IMR-90 (cell line): ENCODE results near the gene INA. TPM values are rescaled to one million over a fixed set of nuclear protein-coding genes. Genes with fewer than 3 reads are reported as not detected.

Source experiments
- ATAC-seq: fragments of 200-7000 bp; cut with Tn5 transposase; 2 replicates; pipeline ENCODE4 v1.9.1; 2020; ENCODE audit warnings: low read depth, mild to moderate bottlenecking, moderate library complexity
- BruUV-seq: library from RNA; stranded (reverse); fragments of 400-500 nt; replicated peaks from 2 replicates; lab custom pipeline; 2021; lab: Mats Ljungman, UMichigan
- CTCF ChIA-PET: fragments of 300-600 bp; formaldehyde crosslinking; extraction: SDS; loops from one replicate; lab custom pipeline; 2021; ENCODE audit warnings: antibody characterized with exemption; lab: Yijun Ruan, JAX
- POLR2A ChIA-PET: fragments of 300-600 bp; sonication (Branson Sonifier 250); formaldehyde crosslinking; loops from one replicate; lab custom pipeline; 2022; ENCODE audit warnings: antibody characterized with exemption; ENCODE audit not compliant: unreplicated experiment; lab: Charles Lee
- DNase-seq: peaks from one replicate; pipeline ENCODE4 v3.0.0; 2013
- H2AFZ ChIP-seq: replicated peaks from 2 replicates; pipeline ENCODE3; 2013; ENCODE audit warnings: low read length, mild to moderate bottlenecking; ENCODE audit not compliant: poor library complexity
- H2AK5ac ChIP-seq: 2 replicates; pipeline ENCODE4 v1.6.1; 2013; ENCODE audit warnings: low read depth, low read length, inconsistent platforms
- H2AK9ac ChIP-seq: replicated peaks from 2 replicates; pipeline ENCODE3; 2013; ENCODE audit warnings: mild to moderate bottlenecking, low read depth, low read length, moderate library complexity; ENCODE audit not compliant: poor library complexity
- H2BK120ac ChIP-seq: 2 replicates; pipeline ENCODE4 v1.6.1; 2013; ENCODE audit warnings: low read depth, low read length, inconsistent platforms
- H2BK15ac ChIP-seq: 3 replicates; pipeline ENCODE4 v1.6.1; 2013; ENCODE audit warnings: low read depth, low read length, inconsistent platforms
- H2BK20ac ChIP-seq: 2 replicates; pipeline ENCODE4 v1.6.1; 2013; ENCODE audit warnings: low read depth, mild to moderate bottlenecking, inconsistent platforms, low read length, moderate library complexity
- H2BK5ac ChIP-seq: 2 replicates; pipeline ENCODE4 v1.6.1; 2013; ENCODE audit warnings: mild to moderate bottlenecking, low read depth, low read length, inconsistent platforms; ENCODE audit not compliant: poor library complexity, severe bottlenecking
- H3K14ac ChIP-seq: replicated peaks from 2 replicates; pipeline ENCODE4 v1.6.1; 2013; ENCODE audit warnings: low read depth, low read length, inconsistent platforms
- H3K18ac ChIP-seq: 2 replicates; pipeline ENCODE4 v1.6.1; 2013; ENCODE audit warnings: low read depth, low read length, control low read depth
- H3K23ac ChIP-seq: 2 replicates; pipeline ENCODE4 v1.6.1; 2013; ENCODE audit warnings: low read depth, low read length, inconsistent platforms
- H3K27ac ChIP-seq: 2 replicates; pipeline ENCODE4 v1.5.1; 2013; ENCODE audit warnings: mild to moderate bottlenecking, control low read depth, low read length; ENCODE audit not compliant: insufficient read depth
- H3K27me3 ChIP-seq: 2 replicates; pipeline ENCODE4 v1.6.1; 2013; ENCODE audit warnings: low read length; ENCODE audit not compliant: control insufficient read depth, insufficient read depth
- H3K36me3 ChIP-seq: 2 replicates; pipeline ENCODE4 v1.6.1; 2013; ENCODE audit warnings: low read length, mixed read lengths; ENCODE audit not compliant: control insufficient read depth, insufficient read depth
- H3K4ac ChIP-seq: 2 replicates; pipeline ENCODE4 v1.6.1; 2013; ENCODE audit warnings: low read depth, low read length, inconsistent platforms
- H3K4me1 ChIP-seq: 2 replicates; pipeline ENCODE4 v1.6.1; 2013; ENCODE audit warnings: low read length, mixed read lengths; ENCODE audit not compliant: control insufficient read depth, insufficient read depth
- H3K4me2 ChIP-seq: 2 replicates; pipeline ENCODE4 v1.6.1; 2013; ENCODE audit warnings: low read depth, mild to moderate bottlenecking, control low read depth, low read length, moderate library complexity
- H3K4me3 ChIP-seq: 2 replicates; pipeline ENCODE4 v1.5.1; 2013; ENCODE audit warnings: low read depth, mild to moderate bottlenecking, control low read depth, low read length, moderate library complexity; ENCODE audit not compliant: insufficient read depth
- H3K56ac ChIP-seq: 2 replicates; pipeline ENCODE4 v1.6.1; 2013; ENCODE audit warnings: low read length, inconsistent platforms; ENCODE audit not compliant: insufficient read depth; ENCODE audit errors: extremely low read depth
- H3K79me1 ChIP-seq, 2 experiments: 2 replicates each; pipeline ENCODE4 v1.6.1; 2013; ENCODE audit warnings: low read length in 2 of 2, inconsistent platforms in 1 of 2, low read depth in 1 of 2
- H3K9ac ChIP-seq: 2 replicates; pipeline ENCODE4 v1.6.1; 2013; ENCODE audit warnings: low read depth, low read length, control low read depth
- H3K9me1 ChIP-seq: 2 replicates; pipeline ENCODE4 v1.6.1; 2013; ENCODE audit warnings: low read length, inconsistent platforms; ENCODE audit not compliant: insufficient read depth
- H3K9me3 ChIP-seq: 2 replicates; pipeline ENCODE4 v1.6.1; 2013; ENCODE audit warnings: low read length; ENCODE audit not compliant: control insufficient read depth, insufficient read depth
- H4K20me1 ChIP-seq: 2 replicates; pipeline ENCODE4 v1.6.1; 2013; ENCODE audit warnings: low read length, inconsistent platforms; ENCODE audit not compliant: insufficient read depth
- H4K5ac ChIP-seq: 2 replicates; pipeline ENCODE4 v1.6.1; 2013; ENCODE audit warnings: mild to moderate bottlenecking, low read depth, low read length, control low read depth
- H4K8ac ChIP-seq, 2 experiments: 2 replicates each; pipeline ENCODE4 v1.6.1; 2013; ENCODE audit warnings: low read depth in 2 of 2, low read length in 2 of 2, control low read depth in 1 of 2, inconsistent platforms in 1 of 2
- H4K91ac ChIP-seq: 2 replicates; pipeline ENCODE4 v1.6.1; 2013; ENCODE audit warnings: low read depth, low read length, inconsistent platforms; ENCODE audit not compliant: insufficient read depth
- BHLHE40 ChIP-seq: fragments of 150-350 bp; IDR thresholded peaks from 2 replicates; pipeline ENCODE4 v1.6.1; 2016; ENCODE audit warnings: mild to moderate bottlenecking, low read depth, low read length
- CEBPB ChIP-seq: IDR thresholded peaks from 2 replicates; pipeline ENCODE4 v1.6.1; 2012; ENCODE audit warnings: low read depth, low read length, improper control_type of control experiment
- CHD1 ChIP-seq: IDR thresholded peaks from 2 replicates; pipeline ENCODE4 v1.6.1; 2012; ENCODE audit warnings: low read depth, low read length, improper control_type of control experiment
- CTCF ChIP-seq: conservative IDR thresholded peaks from 2 replicates; pipeline ENCODE4 v1.5.1; 2012; ENCODE audit warnings: mild to moderate bottlenecking, low read depth, low read length, improper control_type of control experiment
- ELK1 ChIP-seq: fragments of 150-350 bp; IDR thresholded peaks from 2 replicates; pipeline ENCODE4 v1.6.1; 2016; ENCODE audit warnings: low read depth, mild to moderate bottlenecking, low read length, moderate library complexity, borderline replicate concordance
- FOS ChIP-seq: fragments of 150-350 bp; IDR thresholded peaks from 2 replicates; pipeline ENCODE4 v1.6.1; 2016; ENCODE audit warnings: low read depth, low read length
- MAFK ChIP-seq: IDR thresholded peaks from 2 replicates; pipeline ENCODE4 v1.6.1; 2012; ENCODE audit warnings: low read depth, low read length, improper control_type of control experiment
- MAZ ChIP-seq: IDR thresholded peaks from 2 replicates; pipeline ENCODE4 v1.6.1; 2012; ENCODE audit warnings: low read depth, mild to moderate bottlenecking, low read length, improper control_type of control experiment, moderate library complexity, borderline replicate concordance
- MXI1 ChIP-seq: IDR thresholded peaks from 2 replicates; pipeline ENCODE4 v1.6.1; 2012; ENCODE audit warnings: low read depth, mild to moderate bottlenecking, low read length, moderate library complexity, borderline replicate concordance
- NFE2L2 ChIP-seq: fragments of 150-350 bp; IDR thresholded peaks from 2 replicates; pipeline ENCODE4 v1.6.1; 2016; ENCODE audit warnings: low read depth, mild to moderate bottlenecking, low read length
- POLR2A ChIP-seq: IDR thresholded peaks from 2 replicates; pipeline ENCODE4 v1.6.1; 2012; ENCODE audit warnings: mild to moderate bottlenecking, low read depth, low read length
- RAD21 ChIP-seq: IDR thresholded peaks from 2 replicates; pipeline ENCODE4 v1.6.1; 2012; ENCODE audit warnings: low read length, improper control_type of control experiment
- RCOR1 ChIP-seq: IDR thresholded peaks from 2 replicates; pipeline ENCODE4 v1.6.1; 2012; ENCODE audit warnings: mild to moderate bottlenecking, low read length, improper control_type of control experiment; ENCODE audit not compliant: insufficient replicate concordance
- RFX5 ChIP-seq: IDR thresholded peaks from 2 replicates; pipeline ENCODE4 v1.8.0; 2012; ENCODE audit warnings: low read depth, mild to moderate bottlenecking, low read length, moderate library complexity
- SMC3 ChIP-seq: fragments of 150-350 bp; IDR thresholded peaks from 2 replicates; pipeline ENCODE4 v1.6.1; 2016; ENCODE audit warnings: low read depth, mild to moderate bottlenecking, antibody characterized with exemption, low read length, moderate library complexity
- USF2 ChIP-seq: fragments of 150-350 bp; IDR thresholded peaks from 2 replicates; pipeline ENCODE4 v1.6.1; 2017; ENCODE audit warnings: mild to moderate bottlenecking, antibody characterized with exemption, low read length, low read depth
- WGBS, 2 experiments: methylation state at CpG; one replicate each; pipeline versions ENCODE4 v1.1.5 to v1.1.7; 2013; ENCODE audit warnings: missing lambda C conversion rate in 2 of 2; ENCODE audit not compliant: insufficient read length in 1 of 2; ENCODE audit errors: extremely low coverage in 2 of 2; 5-methylcytosine and 5-hydroxymethylcytosine counted together
- dilution Hi-C: fragments of 300-500 bp; cut with HindIII; formaldehyde crosslinking; loops from one replicate; pipeline ENCODE4 v1.14.3; 2018; ENCODE audit warnings: low sequenced_read_pairs; ENCODE audit not compliant: unreplicated experiment
- in situ Hi-C: fragments of 300-500 bp; cut with MboI; formaldehyde crosslinking; loops from 3 replicates; pipeline ENCODE4 v1.14.3; 2019; ENCODE audit warnings: low sequenced_read_pairs, inconsistent platforms, mixed read lengths
- intact Hi-C: fragments of 100-400 bp; cut with micrococcal nuclease; formaldehyde crosslinking; loops from 2 replicates; pipeline ENCODE4 v1.10.0; 2022
- polyA plus RNA-seq, 3 experiments: library from polyadenylated mRNA; depleted of rRNA; stranded (reverse); fragments of >200 nt; gene quantifications; 2 replicates each; pipeline ENCODE4 v1.2.3, GENCODE V29; 2012; ENCODE audit warnings: low replicate concordance in 1 of 3
- total RNA-seq: library from RNA; depleted of rRNA; stranded (reverse); fragments of >200 nt; gene quantifications from 2 replicates; pipeline ENCODE4 v1.2.3, GENCODE V29; 2012

Gene INA
- total and polyA plus RNA-seq, 2 of the 4 experiments (the other 2 are of a cell fraction) = 4.5 to 7.5 TPM

- no TSS peak for BruUV-seq
- in situ Hi-C loops = no loop called here
These were observed 51.0 kb downstream of the INA start for GRCh38 chr10:103327906-103328305.

More at GRCh38 chr10:103327906-103328305, 51.0 kb downstream of the INA start:
- Histone ChIP-seq H2AK9ac (no peak overlapping the region), H3K4me2 (no peak overlapping the region), H3K9me1 (no peaks in the 10 kb centered on the region), H2BK15ac (no peak overlapping the region), H4K5ac (no peak overlapping the region), H3K79me1 (peaks cover 4% of the 10 kb centered on the region in 2 experiments; a peak in 2 of 4 replicates), H3K36me3 (peaks cover 27% of the 10 kb centered on the region), H3K27me3 (no peaks in the 10 kb centered on the region), H2AFZ (no peak overlapping the region), H3K4me3 (no peak overlapping the region), H3K4me1 (no peaks in the 10 kb centered on the region), H2BK120ac (no peak overlapping the region), H2BK20ac (no peak overlapping the region), H3K9me3 (no peaks in the 10 kb centered on the region), H2BK5ac (no peak overlapping the region), H3K4ac (no peak overlapping the region), H3K27ac (no peak overlapping the region), H3K9ac (no peak overlapping the region), H4K20me1 (no peaks in the 10 kb centered on the region), H3K18ac (no peak overlapping the region), H4K91ac (no peak overlapping the region), H3K23ac (no peak overlapping the region), H3K56ac (no peak overlapping the region), H3K14ac (no peak overlapping the region), H2AK5ac (no peak overlapping the region), H4K8ac (no peak overlapping the region)
- WGBS, 2 experiments = no CpG with 5 or more reads among the region's 7 CpGs
- CTCF ChIA-PET = interaction anchor here (0.6 kb wide), 1 partner anchor 8 kb away, joined by 4 read pairs; no protein-coding TSS in a partner anchor
- ATAC-seq (no peak), DNase-seq (no peak)
- intact Hi-C loops (no loop called here), dilution Hi-C loops (no loop called here)
- no peak for TF ChIP-seq MXI1
- no peak for TF ChIP-seq RFX5
- TF ChIP-seq CEBPB = no peak
- TF ChIP-seq CHD1 = no peak
- TF ChIP-seq RCOR1 = no peak
- TF ChIP-seq SMC3 = no peak
- TF ChIP-seq CTCF = no peak
- no peak for TF ChIP-seq USF2
- TF ChIP-seq NFE2L2 = no peak
- no peak for TF ChIP-seq FOS
- no peak for TF ChIP-seq RAD21
- no peak for TF ChIP-seq MAZ
- TF ChIP-seq BHLHE40 = no peak
- no peak for TF ChIP-seq POLR2A
- TF ChIP-seq MAFK = no peak
- TF ChIP-seq ELK1 = no peak
- POLR2A ChIA-PET = no interaction called here
